ENCODE data around the gene PPY.

The PPY gene

DNA sequence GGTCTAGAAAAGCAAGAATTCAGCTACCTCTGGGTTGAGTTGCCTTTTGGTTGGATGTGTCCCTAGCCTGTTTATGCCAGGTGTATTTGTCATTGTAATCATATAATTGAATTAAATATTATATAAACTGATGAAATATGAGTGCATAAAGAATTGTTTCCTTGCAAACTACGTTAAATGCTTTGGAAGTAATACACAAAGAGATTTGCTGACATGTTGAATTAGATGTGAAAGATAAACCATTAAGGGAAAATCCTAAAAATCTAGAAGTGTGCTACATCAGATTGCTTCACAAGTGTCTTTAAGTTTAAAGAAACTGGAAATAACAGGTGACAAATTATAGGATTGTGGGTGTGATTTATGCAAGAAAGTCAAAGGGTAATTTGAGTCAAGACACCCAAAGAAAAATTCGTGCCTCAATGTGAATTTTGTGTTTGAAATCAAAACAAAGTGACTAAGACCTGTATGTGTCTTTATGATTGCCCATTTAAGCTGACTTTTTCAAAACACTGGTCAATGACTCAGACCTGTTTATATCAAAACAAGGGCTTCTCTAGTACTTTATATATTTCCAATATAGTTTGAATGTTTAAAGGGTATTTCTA lies 16.6 kb upstream of the PPY start:
- no peak for TF ChIP-seq ZFX (IDR thresholded peaks at IDR 0.05)
- TF ChIP-seq, protein P1, sequence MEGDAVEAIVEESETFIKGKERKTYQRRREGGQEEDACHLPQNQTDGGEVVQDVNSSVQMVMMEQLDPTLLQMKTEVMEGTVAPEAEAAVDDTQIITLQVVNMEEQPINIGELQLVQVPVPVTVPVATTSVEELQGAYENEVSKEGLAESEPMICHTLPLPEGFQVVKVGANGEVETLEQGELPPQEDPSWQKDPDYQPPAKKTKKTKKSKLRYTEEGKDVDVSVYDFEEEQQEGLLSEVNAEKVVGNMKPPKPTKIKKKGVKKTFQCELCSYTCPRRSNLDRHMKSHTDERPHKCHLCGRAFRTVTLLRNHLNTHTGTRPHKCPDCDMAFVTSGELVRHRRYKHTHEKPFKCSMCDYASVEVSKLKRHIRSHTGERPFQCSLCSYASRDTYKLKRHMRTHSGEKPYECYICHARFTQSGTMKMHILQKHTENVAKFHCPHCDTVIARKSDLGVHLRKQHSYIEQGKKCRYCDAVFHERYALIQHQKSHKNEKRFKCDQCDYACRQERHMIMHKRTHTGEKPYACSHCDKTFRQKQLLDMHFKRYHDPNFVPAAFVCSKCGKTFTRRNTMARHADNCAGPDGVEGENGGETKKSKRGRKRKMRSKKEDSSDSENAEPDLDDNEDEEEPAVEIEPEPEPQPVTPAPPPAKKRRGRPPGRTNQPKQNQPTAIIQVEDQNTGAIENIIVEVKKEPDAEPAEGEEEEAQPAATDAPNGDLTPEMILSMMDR (conservative IDR thresholded peaks at IDR 0.05), result no peak

DNA sequence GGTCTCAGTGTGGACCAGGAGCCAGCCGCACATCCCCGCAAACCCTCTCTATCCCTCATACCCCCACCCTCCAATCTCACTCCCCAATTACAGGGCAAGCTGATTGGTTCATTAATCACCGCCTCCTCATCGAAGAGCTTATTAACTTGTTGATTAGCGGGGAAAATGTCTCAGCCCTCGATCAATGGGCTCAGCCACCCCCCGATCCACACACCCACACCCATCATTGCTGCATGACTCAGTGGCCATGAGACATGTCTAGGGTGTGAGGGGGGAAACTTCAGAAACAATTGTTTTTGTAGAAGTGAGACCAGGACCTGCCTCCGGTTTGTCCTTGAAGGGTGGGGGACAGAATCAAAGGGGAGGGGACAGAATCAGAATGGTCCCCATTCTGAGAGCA lies 13.9 kb upstream of the PPY start:
- TF ChIP-seq ZFX (IDR thresholded peaks at IDR 0.05), result no peak
- TF ChIP-seq, protein P1 (conservative IDR thresholded peaks at IDR 0.05), result no peak
- no peak overlapping the region for H3K27ac ChIP-seq

More for the DNA sequence above, 16.6 kb upstream of the PPY start:
- H3K27ac ChIP-seq, result no peak overlapping the region

DNA sequence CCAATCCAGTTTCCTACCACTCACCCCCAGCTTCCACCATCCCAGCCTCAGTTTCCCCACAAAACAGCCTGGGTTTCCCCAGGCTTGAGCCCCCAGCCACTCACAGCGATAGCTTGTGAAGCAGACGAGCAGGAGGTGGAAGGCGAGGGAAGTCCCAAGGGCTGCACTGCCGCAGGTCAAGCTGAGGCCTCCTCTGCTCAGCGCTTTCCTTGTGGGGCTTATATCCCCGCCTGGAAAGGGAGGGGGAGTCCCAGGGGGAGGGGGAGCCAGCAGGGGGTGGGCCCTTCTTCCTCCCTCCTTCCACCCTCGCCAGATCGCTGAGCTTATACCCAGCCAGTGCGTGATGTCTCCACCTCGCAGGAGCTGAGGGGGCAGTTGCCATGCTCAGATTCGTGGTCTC lies 11.5 kb upstream of the PPY start, which contains the start of gene PYY:
PYY (minus strand) TSS at position 195 of the 400 bp plus-strand sequence. CDS start 457 bp downstream, outside the sequence.
- TF ChIP-seq, protein P1 (conservative IDR thresholded peaks at IDR 0.05), result no peak
- TF ChIP-seq ZFX (IDR thresholded peaks at IDR 0.05), result no peak
- no peak within 1 kb of the TSS for H3K27ac ChIP-seq

DNA sequence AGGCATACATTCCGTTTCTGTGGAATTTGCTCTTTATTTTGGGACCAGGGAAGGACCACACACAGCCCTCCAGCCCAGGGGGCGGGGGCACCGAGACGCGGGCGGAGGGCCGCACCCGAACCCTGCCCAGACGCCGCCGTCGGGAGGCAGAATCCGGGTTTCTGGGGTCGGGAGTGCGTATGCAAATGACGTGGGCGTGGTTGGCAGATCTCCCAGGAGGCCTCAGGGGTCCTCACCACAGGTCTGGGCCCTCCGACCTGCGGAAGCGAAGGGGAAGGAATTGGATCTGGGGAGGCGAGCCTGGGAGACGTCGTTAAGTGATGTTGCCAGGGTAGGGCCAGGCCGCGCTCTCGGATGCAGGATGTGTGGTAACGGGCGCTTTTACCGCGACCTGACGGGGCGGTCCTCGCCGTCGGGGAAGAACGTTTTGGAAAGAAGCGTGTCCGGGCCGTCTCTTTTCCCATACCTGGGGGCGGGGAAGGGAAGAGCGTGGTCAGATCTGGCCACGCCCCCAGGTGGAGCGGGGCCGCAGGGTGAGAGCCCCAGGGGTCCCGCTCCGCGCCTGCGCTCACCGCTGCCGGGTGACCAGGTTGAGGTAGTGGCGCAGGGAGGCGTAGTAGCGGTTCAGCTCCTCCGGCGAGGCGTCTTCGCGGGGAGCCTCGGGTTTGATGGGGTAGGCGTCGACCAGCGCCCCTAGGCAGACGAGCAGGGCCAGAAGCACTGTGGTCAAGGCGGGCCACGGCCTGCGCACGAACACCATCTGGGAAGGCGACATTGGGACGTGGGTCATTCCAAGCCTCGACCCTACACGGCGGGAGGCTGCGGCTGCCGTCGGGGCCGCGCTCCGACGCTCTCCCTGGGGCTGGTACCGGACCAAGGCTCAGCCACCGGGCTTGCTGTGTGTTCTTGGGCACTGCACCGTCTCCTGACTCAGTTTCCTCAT lies 10.7 kb upstream of the PPY start:
- TF ChIP-seq, protein P1 (conservative IDR thresholded peaks at IDR 0.05), result no peak
- TF ChIP-seq ZFX (IDR thresholded peaks at IDR 0.05), result no peak
- H3K27ac ChIP-seq, result no peak overlapping the region

DNA sequence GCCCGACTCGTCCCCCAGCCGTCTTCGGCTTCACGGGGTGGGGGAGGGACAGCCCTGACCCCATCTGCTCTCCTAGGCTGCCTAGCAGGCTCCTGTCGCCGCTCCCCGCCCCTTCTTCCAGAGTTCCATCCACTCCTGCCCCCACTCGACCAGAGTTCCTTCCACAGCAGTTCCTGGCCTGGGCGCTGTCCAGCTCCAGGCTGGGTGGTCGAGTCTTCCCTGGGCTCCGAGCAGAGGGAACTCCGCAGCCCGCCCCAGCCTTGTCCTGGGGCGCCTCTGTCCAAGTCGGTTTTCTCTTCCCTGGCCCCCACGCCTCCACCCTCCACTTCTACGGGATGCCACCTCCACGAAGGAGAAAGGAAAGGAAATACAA lies 10.1 kb upstream of the PPY start:
- H3K27ac ChIP-seq, result no peak overlapping the region

DNA sequence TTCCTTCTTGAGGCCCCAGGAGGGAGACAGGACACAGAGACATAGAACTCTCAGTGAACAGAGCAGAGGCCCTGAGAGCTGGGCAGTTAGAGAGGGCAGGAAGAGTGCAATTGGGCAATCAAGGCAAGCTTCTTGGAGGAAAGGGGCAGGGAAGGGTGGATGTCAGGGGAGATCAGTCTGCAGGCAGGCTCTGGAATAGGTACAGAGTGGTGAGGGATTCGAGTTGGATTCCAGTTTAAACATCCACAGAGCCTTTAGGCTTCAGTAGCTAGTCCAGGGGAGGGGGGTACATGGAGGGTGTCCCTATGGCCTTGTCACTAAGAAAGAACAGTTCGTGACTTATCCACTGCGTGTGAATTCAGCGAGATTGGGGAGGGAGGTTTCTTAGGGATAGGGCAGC lies 9.5 kb upstream of the PPY start:
- TF ChIP-seq ZFX (IDR thresholded peaks at IDR 0.05), result no peak
- TF ChIP-seq, protein P1 (conservative IDR thresholded peaks at IDR 0.05), result no peak

More for the DNA sequence above, 10.1 kb upstream of the PPY start:
- TF ChIP-seq, protein P1 (conservative IDR thresholded peaks at IDR 0.05), result no peak
- TF ChIP-seq ZFX (IDR thresholded peaks at IDR 0.05), result no peak

DNA sequence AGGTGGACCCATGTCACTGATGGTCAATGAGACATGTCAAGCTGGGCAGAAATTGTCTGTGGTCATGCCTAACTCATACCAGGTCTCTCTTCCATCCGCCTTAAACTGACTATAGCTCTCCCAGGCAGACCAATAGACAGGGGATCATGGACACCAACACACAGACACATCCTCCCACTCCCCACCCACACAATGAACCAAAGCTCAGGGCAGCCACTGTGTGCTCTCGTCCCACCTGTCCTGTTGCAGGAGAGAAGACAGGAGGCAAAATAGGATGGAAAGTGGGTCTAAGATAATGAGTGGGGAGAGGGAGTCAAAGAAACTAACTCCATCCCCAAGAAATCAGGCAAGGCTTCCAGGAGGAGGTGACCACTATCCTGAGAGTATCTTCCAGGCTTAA lies 8.3 kb upstream of the PPY start:
- H3K27ac ChIP-seq, result no peak overlapping the region
- no peak for TF ChIP-seq ZFX (IDR thresholded peaks at IDR 0.05)
- TF ChIP-seq, protein P1 (conservative IDR thresholded peaks at IDR 0.05), result no peak

More for the DNA sequence above, 9.5 kb upstream of the PPY start:
- no peak overlapping the region for H3K27ac ChIP-seq
